ENCODE data around the gene ARRDC4. TPM values are rescaled to one million over a fixed set of nuclear protein-coding genes. Genes with fewer than 3 reads are reported as not detected.

Gene ARRDC4
- total RNA-seq, 3 donors from 2014 or later = 13.9 to 25.8 (median 20.0) TPM

DNA sequence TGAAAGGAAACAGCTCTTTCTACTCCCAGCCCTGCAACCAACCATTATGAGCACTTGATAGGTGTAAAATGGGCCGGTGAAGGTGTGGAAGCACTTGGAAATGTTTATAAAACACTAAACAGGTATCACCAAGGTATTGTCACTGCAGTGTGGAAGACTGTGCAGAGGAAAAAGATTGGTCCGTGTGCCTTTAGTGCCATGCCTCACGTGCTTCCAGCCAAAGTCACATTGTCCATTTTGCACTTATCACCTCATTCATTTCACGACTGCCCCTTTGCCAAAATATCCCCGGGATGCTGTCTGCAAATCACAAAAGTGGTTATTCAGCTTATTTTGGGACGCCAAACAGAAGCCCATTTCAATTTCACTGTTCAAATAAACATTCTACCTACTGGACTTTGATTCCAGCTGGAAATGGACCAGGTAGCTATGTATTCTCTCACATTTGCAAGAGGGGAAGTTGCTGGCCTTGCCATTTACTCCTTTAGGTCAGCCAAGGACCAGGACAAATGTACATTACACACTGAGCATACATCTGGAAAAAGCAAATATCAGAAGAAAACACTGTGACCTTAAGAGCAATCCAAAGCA is 58.4 kb downstream of the ARRDC4 start:
- no peak overlapping the region for H3K27ac ChIP-seq
- no peak for DNase-seq (ENCODE audit: low spot score in 2 of 2)

More for the DNA sequence above, 58.4 kb downstream of the ARRDC4 start:
- H3K4me1 ChIP-seq = no peaks in the 10 kb centered on the region
- TF ChIP-seq, protein P1, sequence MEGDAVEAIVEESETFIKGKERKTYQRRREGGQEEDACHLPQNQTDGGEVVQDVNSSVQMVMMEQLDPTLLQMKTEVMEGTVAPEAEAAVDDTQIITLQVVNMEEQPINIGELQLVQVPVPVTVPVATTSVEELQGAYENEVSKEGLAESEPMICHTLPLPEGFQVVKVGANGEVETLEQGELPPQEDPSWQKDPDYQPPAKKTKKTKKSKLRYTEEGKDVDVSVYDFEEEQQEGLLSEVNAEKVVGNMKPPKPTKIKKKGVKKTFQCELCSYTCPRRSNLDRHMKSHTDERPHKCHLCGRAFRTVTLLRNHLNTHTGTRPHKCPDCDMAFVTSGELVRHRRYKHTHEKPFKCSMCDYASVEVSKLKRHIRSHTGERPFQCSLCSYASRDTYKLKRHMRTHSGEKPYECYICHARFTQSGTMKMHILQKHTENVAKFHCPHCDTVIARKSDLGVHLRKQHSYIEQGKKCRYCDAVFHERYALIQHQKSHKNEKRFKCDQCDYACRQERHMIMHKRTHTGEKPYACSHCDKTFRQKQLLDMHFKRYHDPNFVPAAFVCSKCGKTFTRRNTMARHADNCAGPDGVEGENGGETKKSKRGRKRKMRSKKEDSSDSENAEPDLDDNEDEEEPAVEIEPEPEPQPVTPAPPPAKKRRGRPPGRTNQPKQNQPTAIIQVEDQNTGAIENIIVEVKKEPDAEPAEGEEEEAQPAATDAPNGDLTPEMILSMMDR (IDR thresholded peaks at IDR 0.05) = no peak
- TF ChIP-seq POLR2AphosphoS5 (IDR thresholded peaks at IDR 0.05) (no peak), POLR2A (IDR thresholded peaks at IDR 0.05) (no peak)
- no peaks in the 10 kb centered on the region for H3K36me3 ChIP-seq
- H3K9me3 ChIP-seq = no peaks in the 10 kb centered on the region
- intact Hi-C loops (cut with DNase I; ENCODE audit: low total_unique reads) = no loop called here
- no peak overlapping the region for H3K4me3 ChIP-seq
- H3K27me3 ChIP-seq = no peaks in the 10 kb centered on the region
